Measurements from ENCODE around the gene SRR.
"Not testable (repeated sequence)": the region's sequence is repeated elsewhere in the genome, so short reads cannot be mapped to it uniquely, and the experiment has no call there.

The SRR gene

GRCh38 chr17:2304931-2305330 is 1.2 kb downstream of the SRR start:
- Histone ChIP-seq H3K9me3 (ENCODE audit: control extremely low read depth in 1 of 5, control insufficient read depth in 4 of 5, insufficient read depth in 2 of 5, low read depth in 1 of 5, low read length in 4 of 5) (no peaks in the 10 kb centered on the region), H3K36me3 (ENCODE audit: control insufficient read depth in 4 of 4, insufficient read depth in 4 of 4, low read length in 3 of 4) (peaks cover 0 to 7% (median 6%) of the 10 kb centered on the region in 4 experiments), H3K4me3 (ENCODE audit: control insufficient read depth in 1 of 7, extremely low read depth in 1 of 7, insufficient read depth in 4 of 7, low read depth in 2 of 7, low read length in 6 of 7) (no peak overlapping the region), H3K27me3 (replicated peaks in 2 of 5; ENCODE audit: control insufficient read depth in 4 of 5, insufficient read depth in 5 of 5, low read length in 4 of 5) (no peaks in the 10 kb centered on the region), H3K4me1 (ENCODE audit: control extremely low read depth in 1 of 4, control insufficient read depth in 4 of 4, insufficient read depth in 4 of 4, low read length in 3 of 4) (peaks cover 7 to 14% (median 10%) of the 10 kb centered on the region in 4 experiments), H3K27ac (ENCODE audit: insufficient read depth in 1 of 2, low read depth in 1 of 2, low read length in 2 of 2, poor library complexity in 1 of 2, severe bottlenecking in 2 of 2) (no peak overlapping the region)
- DNase-seq = no peak
- ChIA-PET POLR2A (no interaction called here), CTCF (interaction anchor here (0.6 to 0.9 kb wide), 3 partner anchors 22 to 439 kb away, joined by 3 to 4 read pairs (median 3); no protein-coding TSS in a partner anchor)
- 88% methylated on average over 3 of the region's 4 CpGs for WGBS (ENCODE audit: insufficient coverage)

- ChIA-PET CTCF (no interaction called here), POLR2A (no interaction called here)
- WGBS (ENCODE audit: insufficient coverage) = 93% methylated on average over 6 of the region's 6 CpGs
- Histone ChIP-seq H3K27me3 (replicated peaks in 2 of 5; ENCODE audit: control insufficient read depth in 4 of 5, insufficient read depth in 5 of 5, low read length in 4 of 5) (no peaks in the 10 kb centered on the region), H3K27ac (ENCODE audit: insufficient read depth in 1 of 2, low read depth in 1 of 2, low read length in 2 of 2, poor library complexity in 1 of 2, severe bottlenecking in 2 of 2) (no peak overlapping the region), H3K9me3 (ENCODE audit: control extremely low read depth in 1 of 5, control insufficient read depth in 4 of 5, insufficient read depth in 2 of 5, low read depth in 1 of 5, low read length in 4 of 5) (no peaks in the 10 kb centered on the region), H3K4me1 (ENCODE audit: control extremely low read depth in 1 of 4, control insufficient read depth in 4 of 4, insufficient read depth in 4 of 4, low read length in 3 of 4) (peaks cover 0 to 3% (median 0%) of the 10 kb centered on the region in 4 experiments), H3K4me3 (ENCODE audit: control insufficient read depth in 1 of 7, extremely low read depth in 1 of 7, insufficient read depth in 4 of 7, low read depth in 2 of 7, low read length in 6 of 7) (no peak overlapping the region), H3K36me3 (ENCODE audit: control insufficient read depth in 4 of 4, insufficient read depth in 4 of 4, low read length in 3 of 4) (peaks cover 0 to 2% (median 0%) of the 10 kb centered on the region in 4 experiments)
- DNase-seq = no peak
These were observed 5.8 kb downstream of the SRR start for GRCh38 chr17:2309338-2310154.

GRCh38 chr17:2312736-2313135 is 9.0 kb downstream of the SRR start:
- no peak for DNase-seq

GRCh38 chr17:2316916-2317205 is 13.1 kb downstream of the SRR start:
- H3K27me3 ChIP-seq (replicated peaks in 2 of 5; ENCODE audit: control insufficient read depth in 4 of 5, insufficient read depth in 5 of 5, low read length in 4 of 5); H3K9me3 ChIP-seq (ENCODE audit: control extremely low read depth in 1 of 5, control insufficient read depth in 4 of 5, insufficient read depth in 2 of 5, low read depth in 1 of 5, low read length in 4 of 5); H3K4me3 ChIP-seq (ENCODE audit: control insufficient read depth in 1 of 7, extremely low read depth in 1 of 7, insufficient read depth in 4 of 7, low read depth in 2 of 7, low read length in 6 of 7); H3K4me1 ChIP-seq (ENCODE audit: control extremely low read depth in 1 of 4, control insufficient read depth in 4 of 4, insufficient read depth in 4 of 4, low read length in 3 of 4); H3K27ac ChIP-seq (ENCODE audit: insufficient read depth in 1 of 2, low read depth in 1 of 2, low read length in 2 of 2, poor library complexity in 1 of 2, severe bottlenecking in 2 of 2); DNase-seq; POLR2A ChIA-PET: not testable (repeated sequence)
- CTCF ChIA-PET = interaction anchor here (1.4 kb wide), 1 partner anchor 65 kb away, joined by 3 read pairs; no protein-coding TSS in a partner anchor
- 98% methylated on average over 5 of the region's 7 CpGs for WGBS (ENCODE audit: insufficient coverage)
- H3K36me3 ChIP-seq (ENCODE audit: control insufficient read depth in 4 of 4, insufficient read depth in 4 of 4, low read length in 3 of 4) = peaks cover 0 to 10% (median 4%) of the 10 kb centered on the region in 4 experiments

More at GRCh38 chr17:2312736-2313135, 9.0 kb downstream of the SRR start:
- Histone ChIP-seq H3K4me1 (ENCODE audit: control extremely low read depth in 1 of 4, control insufficient read depth in 4 of 4, insufficient read depth in 4 of 4, low read length in 3 of 4) (no peaks in the 10 kb centered on the region), H3K27ac (ENCODE audit: insufficient read depth in 1 of 2, low read depth in 1 of 2, low read length in 2 of 2, poor library complexity in 1 of 2, severe bottlenecking in 2 of 2) (no peak overlapping the region), H3K9me3 (ENCODE audit: control extremely low read depth in 1 of 5, control insufficient read depth in 4 of 5, insufficient read depth in 2 of 5, low read depth in 1 of 5, low read length in 4 of 5) (no peaks in the 10 kb centered on the region), H3K4me3 (ENCODE audit: control insufficient read depth in 1 of 7, extremely low read depth in 1 of 7, insufficient read depth in 4 of 7, low read depth in 2 of 7, low read length in 6 of 7) (no peak overlapping the region), H3K27me3 (replicated peaks in 2 of 5; ENCODE audit: control insufficient read depth in 4 of 5, insufficient read depth in 5 of 5, low read length in 4 of 5) (no peaks in the 10 kb centered on the region), H3K36me3 (ENCODE audit: control insufficient read depth in 4 of 4, insufficient read depth in 4 of 4, low read length in 3 of 4) (no peaks in the 10 kb centered on the region)
- ChIA-PET CTCF (no interaction called here), POLR2A (no interaction called here)
- WGBS (ENCODE audit: insufficient coverage) = 93% methylated on average over 4 of the region's 5 CpGs

- Histone ChIP-seq H3K4me1 (ENCODE audit: control extremely low read depth in 1 of 4, control insufficient read depth in 4 of 4, insufficient read depth in 4 of 4, low read length in 3 of 4) (peaks cover 0 to 3% (median 0%) of the 10 kb centered on the region in 4 experiments), H3K4me3 (ENCODE audit: control insufficient read depth in 1 of 7, extremely low read depth in 1 of 7, insufficient read depth in 4 of 7, low read depth in 2 of 7, low read length in 6 of 7) (no peak overlapping the region), H3K36me3 (ENCODE audit: control insufficient read depth in 4 of 4, insufficient read depth in 4 of 4, low read length in 3 of 4) (peaks cover 0 to 15% (median 10%) of the 10 kb centered on the region in 4 experiments), H3K9me3 (ENCODE audit: control extremely low read depth in 1 of 5, control insufficient read depth in 4 of 5, insufficient read depth in 2 of 5, low read depth in 1 of 5, low read length in 4 of 5) (no peaks in the 10 kb centered on the region), H3K27me3 (replicated peaks in 2 of 5; ENCODE audit: control insufficient read depth in 4 of 5, insufficient read depth in 5 of 5, low read length in 4 of 5) (no peaks in the 10 kb centered on the region), H3K27ac (ENCODE audit: insufficient read depth in 1 of 2, low read depth in 1 of 2, low read length in 2 of 2, poor library complexity in 1 of 2, severe bottlenecking in 2 of 2) (no peak overlapping the region)
- DNase-seq = no peak
- 97% methylated on average over 3 of the region's 3 CpGs for WGBS (ENCODE audit: insufficient coverage)
- POLR2A ChIA-PET = interaction anchor here (0.9 kb wide), 1 partner anchor 9 kb away, joined by 6 read pairs; no protein-coding TSS in a partner anchor
- CTCF ChIA-PET = interaction anchor here (1.4 kb wide), 1 partner anchor 64 kb away, joined by 3 read pairs; no protein-coding TSS in a partner anchor
These were observed 14.0 kb downstream of the SRR start for GRCh38 chr17:2317796-2318195.

GRCh38 chr17:2319051-2319450 is 15.3 kb downstream of the SRR start:
- no peak overlapping the region for H3K4me3 ChIP-seq (ENCODE audit: control insufficient read depth in 1 of 7, extremely low read depth in 1 of 7, insufficient read depth in 4 of 7, low read depth in 2 of 7, low read length in 6 of 7)
- no peak overlapping the region for H3K27ac ChIP-seq (ENCODE audit: insufficient read depth in 1 of 2, low read depth in 1 of 2, low read length in 2 of 2, poor library complexity in 1 of 2, severe bottlenecking in 2 of 2)
- H3K36me3 ChIP-seq (ENCODE audit: control insufficient read depth in 4 of 4, insufficient read depth in 4 of 4, low read length in 3 of 4) = peaks cover 11 to 28% (median 22%) of the 10 kb centered on the region in 4 experiments
- no peaks in the 10 kb centered on the region for H3K27me3 ChIP-seq (replicated peaks in 2 of 5; ENCODE audit: control insufficient read depth in 4 of 5, insufficient read depth in 5 of 5, low read length in 4 of 5)
- H3K4me1 ChIP-seq (ENCODE audit: control extremely low read depth in 1 of 4, control insufficient read depth in 4 of 4, insufficient read depth in 4 of 4, low read length in 3 of 4) = peaks cover 0 to 3% (median 0%) of the 10 kb centered on the region in 4 experiments
- no peak for DNase-seq
- ChIA-PET POLR2A (no interaction called here), CTCF (interaction anchor here (3.1 kb wide), 1 partner anchor 12 kb away, joined by 9 read pairs; no protein-coding TSS in a partner anchor)
- no peaks in the 10 kb centered on the region for H3K9me3 ChIP-seq (ENCODE audit: control extremely low read depth in 1 of 5, control insufficient read depth in 4 of 5, insufficient read depth in 2 of 5, low read depth in 1 of 5, low read length in 4 of 5)

GRCh38 chr17:2321399-2321798 is 17.6 kb downstream of the SRR start:
- WGBS (ENCODE audit: insufficient coverage) = 100% methylated on average over 1 of the region's 1 CpG
- CTCF ChIA-PET = interaction anchor here (3.1 kb wide), 1 partner anchor 14 kb away, joined by 9 read pairs; no protein-coding TSS in a partner anchor
- no peaks in the 10 kb centered on the region for H3K9me3 ChIP-seq (ENCODE audit: control extremely low read depth in 1 of 5, control insufficient read depth in 4 of 5, insufficient read depth in 2 of 5, low read depth in 1 of 5, low read length in 4 of 5)
- no peak overlapping the region for H3K27ac ChIP-seq (ENCODE audit: insufficient read depth in 1 of 2, low read depth in 1 of 2, low read length in 2 of 2, poor library complexity in 1 of 2, severe bottlenecking in 2 of 2)
- H3K4me3 ChIP-seq (ENCODE audit: control insufficient read depth in 1 of 7, extremely low read depth in 1 of 7, insufficient read depth in 4 of 7, low read depth in 2 of 7, low read length in 6 of 7) = no peak overlapping the region
- H3K4me1 ChIP-seq (ENCODE audit: control extremely low read depth in 1 of 4, control insufficient read depth in 4 of 4, insufficient read depth in 4 of 4, low read length in 3 of 4) = peaks cover 0 to 3% (median 0%) of the 10 kb centered on the region in 4 experiments
- no peak for DNase-seq
- POLR2A ChIA-PET = interaction anchor here (0.6 kb wide), 1 partner anchor 12 kb away, joined by 4 read pairs; no protein-coding TSS in a partner anchor
- H3K36me3 ChIP-seq (ENCODE audit: control insufficient read depth in 4 of 4, insufficient read depth in 4 of 4, low read length in 3 of 4) = peaks cover 20 to 50% (median 40%) of the 10 kb centered on the region in 4 experiments
- no peaks in the 10 kb centered on the region for H3K27me3 ChIP-seq (replicated peaks in 2 of 5; ENCODE audit: control insufficient read depth in 4 of 5, insufficient read depth in 5 of 5, low read length in 4 of 5)

Measured in common myeloid progenitor, CD34-positive (primary cell).